A549 treated with CORT108297 at 1 μM for 4 hours (cell line): ENCODE measurements around the gene ATP10A. TPM values are rescaled to one million over a fixed set of nuclear protein-coding genes. Genes with fewer than 3 reads are reported as not detected.

ENCODE experiments used
- total RNA-seq: library from RNA; stranded (reverse); fragments of 200-300 nt; extraction: Qiagen RNA extraction; gene quantifications from 5 replicates; pipeline ENCODE4 v1.2.3, GENCODE V29; 2022

The ATP10A gene
- 7.2 to 8.6 TPM (median 7.3 TPM) in 5 replicates for total RNA-seq

DNA sequence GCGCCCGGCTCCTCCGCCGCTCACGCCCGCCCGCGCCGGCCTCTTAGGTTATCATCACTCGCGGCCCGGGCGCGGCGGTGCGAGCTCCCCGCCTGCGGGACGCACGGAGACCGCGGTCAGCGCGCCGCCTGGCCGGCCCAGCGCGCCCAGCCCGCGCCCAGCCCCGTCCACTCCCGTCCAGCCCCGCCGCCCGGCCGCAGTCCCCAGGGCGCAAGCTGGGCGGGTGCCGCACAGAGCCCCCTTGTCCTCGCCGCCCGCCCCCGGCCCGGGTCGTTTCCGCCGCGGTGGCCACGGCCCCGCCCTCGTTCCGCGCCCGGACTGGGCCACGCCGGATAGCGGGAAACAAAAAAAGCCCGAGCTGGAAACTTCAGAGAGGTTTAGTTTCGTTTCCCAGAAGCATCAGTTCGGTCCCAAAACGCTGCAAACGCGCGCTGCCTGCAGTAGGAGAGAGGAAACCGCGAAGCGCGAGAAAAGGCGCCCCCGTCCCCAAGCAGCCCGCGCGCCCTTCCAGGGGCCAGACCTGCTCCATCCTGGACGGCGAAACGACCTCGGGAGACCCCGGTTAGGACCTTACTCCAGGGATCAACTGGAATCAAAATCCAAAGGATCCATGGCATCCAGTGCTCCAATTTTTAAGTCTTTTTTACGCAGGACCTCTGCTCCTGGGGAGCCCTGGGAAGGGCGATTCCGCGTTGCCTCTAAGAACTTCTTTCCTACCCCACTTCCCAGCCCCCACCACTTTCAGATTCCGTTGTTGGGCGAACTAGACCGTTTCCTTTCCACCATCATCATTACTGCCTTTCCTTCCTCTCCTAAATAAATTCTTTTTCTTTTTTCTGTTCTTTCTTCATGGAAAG, at the start of gene ATP10A:
ATP10A (minus strand) TSS at position 217 of the 857 bp plus-strand sequence. CDS start 231 bp downstream, outside the sequence.

